ENCODE data around the gene MRPL11. TPM values are rescaled to one million over a fixed set of nuclear protein-coding genes. Genes with fewer than 3 reads are reported as not detected.
A peak's percentile ranks its signal among the peaks of the same experiment; 100 is the strongest.
"Not testable (repeated sequence)": the region's sequence is repeated elsewhere in the genome, so short reads cannot be mapped to it uniquely, and the experiment has no call there.

Gene MRPL11
- total RNA-seq, 1 donor from 2014 or later = 31.9 TPM

GRCh38 chr11:66431871-66432329 lies 6.7 kb downstream of the MRPL11 start:
- not testable (repeated sequence) for DNase-seq (ENCODE audit: low read depth in 2 of 2)

GRCh38 chr11:66431287-66431686 lies 7.4 kb downstream of the MRPL11 start:
- not testable (repeated sequence) for DNase-seq (ENCODE audit: low read depth in 2 of 2)

- DNase-seq (ENCODE audit: low read depth in 2 of 2) = peak; percentile 71 to 81
Measured at GRCh38 chr11:66429983-66430602, 8.6 kb downstream of the MRPL11 start.

- no peak for DNase-seq (ENCODE audit: low read depth in 2 of 2)
Measured at GRCh38 chr11:66428933-66429332, 9.7 kb downstream of the MRPL11 start.

GRCh38 chr11:66426314-66426713 lies 12.3 kb downstream of the MRPL11 start:
- no peak for DNase-seq (ENCODE audit: low read depth in 2 of 2)

- DNase-seq (ENCODE audit: low read depth in 2 of 2) = peak; percentile 88 to 93
Measured at GRCh38 chr11:66421492-66422205, 17.0 kb downstream of the MRPL11 start.

- DNase-seq (ENCODE audit: low read depth in 2 of 2) = no peak
Measured at GRCh38 chr11:66420671-66421476, 17.8 kb downstream of the MRPL11 start, which contains the start of gene NPAS4. Gene NPAS4, plus strand, starts transcription at chr11:66421035. Its CDS starts 145 bp downstream, at chr11:66421180.

GRCh38 chr11:66419825-66420224 lies 18.8 kb downstream of the MRPL11 start:
- DNase-seq (ENCODE audit: low read depth in 2 of 2) = no peak

GRCh38 chr11:66418986-66419308 lies 19.7 kb downstream of the MRPL11 start:
- no peak for DNase-seq (ENCODE audit: low read depth in 2 of 2)

GRCh38 chr11:66418168-66418985 lies 20.3 kb downstream of the MRPL11 start:
- DNase-seq (ENCODE audit: low read depth in 2 of 2) = peak; percentile 71 to 75

GRCh38 chr11:66417000-66417399 lies 21.6 kb downstream of the MRPL11 start:
- no peak for DNase-seq (ENCODE audit: low read depth in 2 of 2)

- no peak for DNase-seq (ENCODE audit: low read depth in 2 of 2)
Measured at GRCh38 chr11:66415423-66415822, 23.2 kb downstream of the MRPL11 start.

- no peak for DNase-seq (ENCODE audit: low read depth in 2 of 2)
Measured at GRCh38 chr11:66414120-66414934, 24.3 kb downstream of the MRPL11 start.

GRCh38 chr11:66413167-66413566 lies 25.5 kb downstream of the MRPL11 start:
- no peak for DNase-seq (ENCODE audit: low read depth in 2 of 2)

GRCh38 chr11:66412110-66412509 lies 26.5 kb downstream of the MRPL11 start:
- DNase-seq (ENCODE audit: low read depth in 2 of 2) = no peak

GRCh38 chr11:66411323-66411722 lies 27.3 kb downstream of the MRPL11 start:
- no peak for DNase-seq (ENCODE audit: low read depth in 2 of 2)

- DNase-seq (ENCODE audit: low read depth in 2 of 2) = no peak
Measured at GRCh38 chr11:66410191-66410590, 28.5 kb downstream of the MRPL11 start.

- no peak for DNase-seq (ENCODE audit: low read depth in 2 of 2)
Measured at GRCh38 chr11:66409226-66409625, 29.4 kb downstream of the MRPL11 start.

GRCh38 chr11:66408488-66409214 lies 30.0 kb downstream of the MRPL11 start:
- DNase-seq (ENCODE audit: low read depth in 2 of 2) = peak; percentile 83 to 91

- DNase-seq (ENCODE audit: low read depth in 2 of 2) = no peak
Measured at GRCh38 chr11:66407651-66408050, 31.0 kb downstream of the MRPL11 start.

Measured in lung microvascular endothelial cell (primary cell).